ENCODE data around the gene ACIN1.

The ACIN1 gene

GRCh38 chr14:23094666-23095195 is at the start of gene ACIN1:
TSS of gene ACIN1 (minus strand) at chr14:23095136. CDS start at chr14:23095112, 24 bp downstream.
- no peak for DNase-seq

GRCh38 chr14:23143911-23144310 is 49.0 kb upstream of the ACIN1 start:
- no peak for DNase-seq

- DNase-seq: no peak
Observed at GRCh38 chr14:23142826-23143225, 47.9 kb upstream of the ACIN1 start.

DNA sequence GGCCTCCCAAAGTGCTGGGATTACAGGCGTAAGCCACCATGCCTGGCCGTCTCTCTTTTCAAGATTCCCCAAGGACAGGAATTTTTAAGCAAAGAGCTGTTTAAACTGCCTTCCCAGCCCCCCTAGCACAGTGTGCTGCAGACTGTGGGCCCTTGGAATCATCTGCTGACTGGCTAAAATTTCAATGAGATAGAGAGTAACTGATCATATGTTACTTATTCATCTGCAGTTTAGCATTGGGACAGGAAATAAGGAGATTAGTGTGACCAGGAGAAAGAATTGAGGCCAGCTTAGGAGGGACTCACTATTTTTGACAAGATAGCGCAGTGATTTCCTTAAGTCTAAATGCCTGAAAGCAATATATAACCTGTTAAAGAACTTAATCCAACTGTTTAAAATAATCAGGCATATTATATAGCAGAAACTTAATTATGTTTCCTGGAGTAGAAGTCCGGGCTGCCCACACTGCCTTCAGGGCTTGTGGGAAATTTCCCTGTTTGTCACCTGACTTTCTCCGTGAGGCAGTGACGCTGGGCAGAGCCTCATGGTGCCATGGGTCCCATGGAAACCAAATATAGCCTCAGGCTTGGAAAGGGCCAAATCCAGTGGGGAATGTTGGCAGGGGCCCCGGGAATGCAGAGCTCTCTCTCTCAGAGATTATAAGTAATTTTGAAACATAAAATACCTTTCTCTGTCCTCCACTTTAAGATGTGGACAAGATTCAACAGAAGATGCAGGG is 46.9 kb upstream of the ACIN1 start:
- DNase-seq: no peak

DNA sequence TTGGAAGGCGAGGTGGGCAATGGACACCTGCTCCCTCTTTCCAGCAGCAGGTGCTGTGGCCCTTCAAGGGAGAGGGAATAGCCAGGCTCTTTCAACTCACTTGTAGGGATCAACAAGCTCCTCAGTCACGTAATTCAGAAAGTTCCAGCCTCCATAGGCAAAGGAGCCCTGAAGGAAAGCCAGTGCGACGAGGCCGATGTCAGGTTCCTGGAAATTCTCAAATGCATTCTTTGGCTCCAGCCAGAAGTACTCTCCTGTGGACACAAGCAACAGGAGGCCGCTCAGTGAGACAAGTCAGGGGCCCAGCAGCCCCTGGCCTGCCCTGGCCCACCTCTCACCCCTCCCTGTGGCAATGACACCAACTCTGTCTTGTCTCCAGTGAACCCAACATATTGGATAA is 45.4 kb upstream of the ACIN1 start:
- no peak for DNase-seq

GRCh38 chr14:23139874-23140273 is 44.9 kb upstream of the ACIN1 start:
- no peak for DNase-seq

DNA sequence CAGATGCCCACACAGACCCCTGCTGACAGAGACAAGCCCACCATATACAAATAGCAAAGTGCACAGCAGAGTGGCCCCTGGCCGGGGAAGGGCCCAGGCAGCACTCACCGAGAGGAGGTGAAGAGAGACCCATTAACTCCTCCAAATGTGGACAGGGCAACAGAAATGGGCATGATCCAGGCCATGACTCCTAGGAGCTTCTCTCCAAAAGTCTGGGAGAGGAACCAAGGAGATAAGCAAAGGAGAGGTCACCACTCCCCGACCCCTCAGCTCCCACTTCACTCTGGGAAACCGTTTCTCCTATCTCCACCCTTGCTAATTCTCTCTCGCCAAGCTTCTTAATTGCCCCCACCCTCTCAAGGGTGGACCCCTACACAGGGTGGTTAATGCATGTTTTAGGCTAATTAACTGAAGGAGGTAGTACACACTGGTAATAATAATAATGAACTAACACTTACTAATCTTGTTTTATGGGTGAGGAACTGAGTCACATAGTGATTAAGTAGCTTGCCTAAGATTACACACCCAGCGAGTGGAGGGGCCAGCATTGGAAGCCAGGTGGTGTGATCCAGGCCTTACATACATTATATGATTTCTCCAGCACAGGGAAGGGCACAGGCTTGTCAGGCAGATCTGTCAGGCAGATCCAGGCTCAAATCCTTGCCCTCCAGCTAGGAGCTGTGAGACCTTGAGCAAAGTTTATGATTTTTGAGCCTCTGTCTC is 43.0 kb upstream of the ACIN1 start:
- DNase-seq: no peak

DNA sequence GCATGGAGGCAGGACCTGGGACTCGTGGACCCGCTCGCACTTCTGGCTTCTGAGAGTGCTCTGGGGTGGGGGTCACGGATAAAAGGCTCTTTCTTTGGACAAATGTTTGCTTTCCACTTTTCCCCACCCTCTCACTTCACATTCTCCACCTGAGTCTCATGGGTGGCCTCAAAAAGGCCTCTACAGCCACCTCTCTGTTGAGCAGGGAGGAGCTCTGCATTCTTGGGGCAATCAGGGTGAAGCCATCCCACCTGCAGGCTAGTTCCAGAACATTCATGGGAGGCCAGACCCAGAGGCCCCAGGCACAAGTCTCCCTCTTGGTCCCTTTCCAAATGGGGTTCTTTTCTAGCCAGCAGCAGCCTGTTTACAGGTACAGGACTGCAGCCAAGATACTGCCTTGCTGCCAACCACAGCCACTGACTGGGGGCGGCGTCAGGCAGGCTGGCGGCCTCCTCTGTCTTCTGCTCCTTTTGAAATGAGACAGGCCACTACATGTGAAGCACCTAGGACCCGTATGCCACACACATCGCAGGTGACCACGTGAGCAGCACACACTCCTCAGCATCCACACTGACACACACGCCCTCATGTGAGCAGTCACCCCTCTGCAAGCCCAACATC is 42.4 kb upstream of the ACIN1 start:
- DNase-seq: no peak

DNA sequence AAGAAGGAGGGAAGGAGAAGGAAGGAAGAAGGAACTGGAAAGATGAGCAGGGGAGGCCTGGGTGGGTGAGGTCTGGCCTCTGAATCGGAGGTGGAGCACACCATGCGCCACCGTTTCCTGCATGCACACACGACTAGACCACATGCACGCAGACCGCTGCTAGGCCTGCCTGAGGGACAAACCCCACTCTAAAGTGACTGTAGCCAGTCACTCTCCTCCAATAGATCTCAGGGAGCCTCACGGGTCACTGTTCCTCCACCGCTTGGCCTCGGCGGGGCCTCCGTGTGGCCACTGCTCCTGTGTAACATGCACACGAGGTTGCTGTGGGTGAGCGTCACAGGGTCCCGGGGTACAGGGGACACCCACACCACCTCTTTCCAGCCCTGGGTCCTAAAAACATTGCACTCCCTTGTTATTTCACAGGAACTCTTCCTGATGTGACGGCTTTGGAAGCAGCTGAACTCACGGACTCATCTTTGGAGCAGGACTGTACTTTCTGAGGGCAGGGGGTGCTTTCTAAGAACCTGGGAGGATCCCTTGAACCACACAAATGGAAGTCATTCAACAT is 41.7 kb upstream of the ACIN1 start:
- no peak for DNase-seq

DNA sequence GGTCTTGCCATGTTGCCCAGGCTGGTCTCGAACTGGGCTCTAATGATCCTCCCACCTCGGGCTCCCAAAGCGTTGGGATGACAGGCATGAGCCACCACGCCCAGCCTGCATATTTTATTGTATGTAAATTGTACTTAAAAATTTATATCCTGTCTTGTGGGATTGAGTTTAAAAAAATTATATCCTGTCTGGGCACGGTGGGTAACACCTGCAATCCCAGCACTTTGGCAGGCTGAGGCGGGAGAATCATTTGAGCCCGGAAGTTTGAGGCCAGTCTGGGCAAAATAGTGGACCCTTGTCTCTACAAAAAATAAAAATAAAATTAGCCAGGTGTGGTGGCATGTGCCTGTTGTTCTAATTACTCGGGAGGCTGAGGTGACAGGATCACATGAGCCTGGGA is 38.0 kb upstream of the ACIN1 start:
- DNase-seq: no peak

- DNase-seq: no peak
Observed at GRCh38 chr14:23131482-23131881, 36.5 kb upstream of the ACIN1 start.

DNA sequence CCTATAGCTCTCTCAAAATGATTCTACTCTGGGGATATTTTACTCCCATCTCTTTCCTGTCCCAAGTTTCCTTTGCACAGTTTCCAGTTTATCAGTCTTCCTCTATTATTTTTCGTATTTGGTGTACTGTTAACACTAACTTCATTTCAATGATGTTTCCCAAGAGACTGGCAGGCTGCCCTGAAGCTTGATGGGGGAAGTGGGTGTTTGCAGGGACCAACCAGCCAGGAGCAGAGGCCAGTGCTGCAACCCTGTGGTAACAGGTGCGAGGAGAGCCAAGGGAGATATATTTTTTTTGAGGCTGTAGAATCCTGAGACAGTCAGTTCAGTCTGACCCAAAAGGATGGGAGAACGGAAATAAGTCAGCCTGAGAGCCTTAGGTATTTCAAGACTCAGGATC is 35.9 kb upstream of the ACIN1 start:
- DNase-seq: peak; percentile 41 to 62

DNA sequence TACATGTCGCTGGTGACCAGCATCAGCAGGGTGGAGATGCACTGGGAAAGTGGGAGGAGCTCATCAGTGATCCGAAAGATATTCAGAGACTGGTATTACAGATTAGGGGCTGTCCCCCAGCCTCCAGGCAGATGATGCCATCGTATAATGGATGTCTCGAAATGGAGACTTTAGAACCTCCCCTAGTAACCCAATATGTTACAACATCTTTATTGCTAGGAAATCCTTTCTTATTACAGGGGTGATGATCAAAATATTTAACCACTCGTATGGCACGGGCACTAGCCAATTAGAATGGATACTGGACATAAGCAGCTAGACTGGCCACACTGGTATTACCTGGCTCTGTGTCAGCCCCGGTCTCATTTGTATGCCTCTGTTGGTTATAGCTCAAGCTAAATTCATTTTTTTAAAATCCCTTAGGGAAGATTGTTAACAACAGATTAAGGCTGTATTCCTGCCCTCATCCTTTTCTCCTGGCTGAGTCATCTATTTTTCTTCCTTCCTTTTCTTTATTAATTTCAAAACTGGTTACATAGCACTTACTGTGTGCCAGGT is 34.9 kb upstream of the ACIN1 start:
- no peak for DNase-seq

- peak; percentile 21 to 22 for DNase-seq
Observed at GRCh38 chr14:23128969-23129758, 34.2 kb upstream of the ACIN1 start.

- no peak for DNase-seq
Observed at GRCh38 chr14:23127861-23128260, 32.9 kb upstream of the ACIN1 start.

- DNase-seq: no peak
Observed at GRCh38 chr14:23126548-23127278, 31.8 kb upstream of the ACIN1 start.

GRCh38 chr14:23125933-23126524 is 31.1 kb upstream of the ACIN1 start:
- no peak for DNase-seq

- no peak for DNase-seq
Observed at GRCh38 chr14:23125011-23125410, 30.1 kb upstream of the ACIN1 start.

- no peak for DNase-seq
Observed at GRCh38 chr14:23124337-23124954, 29.5 kb upstream of the ACIN1 start.

GRCh38 chr14:23123419-23123818 is 28.5 kb upstream of the ACIN1 start:
- no peak for DNase-seq

DNA sequence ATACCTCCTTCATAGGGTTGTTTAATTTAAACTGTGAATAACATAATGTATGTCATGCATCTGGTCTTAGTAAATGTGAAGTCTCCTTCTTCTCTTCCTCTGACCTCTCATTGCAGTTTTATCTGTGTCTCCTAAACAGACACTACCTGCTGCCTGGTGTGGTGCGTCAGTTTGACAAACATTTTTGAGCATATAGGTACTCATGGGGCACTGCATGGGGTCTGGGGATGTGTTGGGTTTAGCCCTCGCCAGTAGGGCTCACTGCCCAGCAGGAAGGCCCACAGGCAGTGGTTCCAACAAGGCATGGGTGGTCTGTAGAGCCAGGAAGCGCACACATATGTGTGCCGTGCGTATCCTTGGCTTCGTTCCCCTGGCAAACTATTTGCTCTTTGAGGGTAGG is 27.1 kb upstream of the ACIN1 start:
- DNase-seq: no peak

Measured in Kasumi-1 (cell line).